ENCODE data around the gene CHST15. TPM values are rescaled to one million over a fixed set of nuclear protein-coding genes. Genes with fewer than 3 reads are reported as not detected.

CHST15 gene
- total and polyA plus RNA-seq, 8 donors: 4.8 to 17.3 (median 12.4) TPM

DNA sequence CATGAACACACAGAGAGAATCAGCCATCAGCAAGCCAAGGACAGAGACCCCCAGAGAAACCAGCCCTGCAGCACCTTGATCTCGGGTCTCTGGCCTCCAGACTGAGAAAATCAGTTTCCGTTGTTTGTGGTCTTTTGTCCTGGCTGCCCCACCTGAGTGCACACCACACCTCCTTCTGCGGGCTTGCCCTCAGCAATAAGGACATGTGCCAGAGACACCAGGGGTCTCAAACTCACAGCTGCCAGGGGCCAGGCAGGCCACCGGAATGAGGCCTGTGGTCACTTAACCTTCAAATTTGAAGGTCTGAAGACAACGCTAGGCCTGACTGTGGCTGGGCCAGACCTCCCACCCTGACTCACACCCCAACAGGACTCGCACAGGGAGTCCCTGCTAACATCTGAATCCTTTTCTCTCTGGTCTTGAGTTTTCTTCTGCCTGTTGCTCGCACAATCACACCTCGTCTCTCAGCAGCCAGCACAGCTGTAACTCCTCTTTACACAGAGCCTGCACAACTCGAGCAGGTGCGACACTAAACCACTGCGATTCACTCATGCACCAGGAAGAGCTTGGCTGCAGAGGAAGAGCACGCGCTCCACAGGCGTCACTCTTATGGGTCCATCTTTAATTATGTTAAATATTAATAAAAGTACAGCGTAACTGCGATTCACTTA is 86.2 kb downstream of the CHST15 start:
- peak in 1 of 6 donors; percentile 26 for DNase-seq
- no peaks in the 10 kb centered on the region for H3K27me3 ChIP-seq

DNA sequence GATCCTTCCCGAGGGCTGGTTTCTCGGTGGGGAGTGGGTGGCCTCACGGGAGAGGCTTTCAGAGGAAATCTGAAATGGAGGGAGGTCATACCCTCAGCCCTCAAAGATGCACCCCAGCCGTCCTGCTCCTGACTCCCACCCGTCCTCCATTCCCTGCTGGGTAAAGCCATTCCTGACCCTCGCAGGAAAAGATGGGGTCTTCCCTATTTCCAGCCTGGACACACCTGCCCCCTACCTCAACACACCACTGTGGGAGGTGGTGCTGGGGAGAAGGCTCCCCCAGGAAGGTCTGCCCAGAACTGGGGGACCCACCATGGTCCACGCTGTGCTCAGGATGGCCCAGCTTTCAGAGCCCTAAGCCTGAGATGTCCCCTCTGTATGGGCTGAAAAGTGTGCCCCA is 86.9 kb downstream of the CHST15 start:
- DNase-seq (peak in 1 of 6 donors; percentile 24), FAIRE-seq (no peak), ATAC-seq (no peak)
- no peaks in the 10 kb centered on the region for H3K4me1 ChIP-seq
- TF ChIP-seq, protein P1, sequence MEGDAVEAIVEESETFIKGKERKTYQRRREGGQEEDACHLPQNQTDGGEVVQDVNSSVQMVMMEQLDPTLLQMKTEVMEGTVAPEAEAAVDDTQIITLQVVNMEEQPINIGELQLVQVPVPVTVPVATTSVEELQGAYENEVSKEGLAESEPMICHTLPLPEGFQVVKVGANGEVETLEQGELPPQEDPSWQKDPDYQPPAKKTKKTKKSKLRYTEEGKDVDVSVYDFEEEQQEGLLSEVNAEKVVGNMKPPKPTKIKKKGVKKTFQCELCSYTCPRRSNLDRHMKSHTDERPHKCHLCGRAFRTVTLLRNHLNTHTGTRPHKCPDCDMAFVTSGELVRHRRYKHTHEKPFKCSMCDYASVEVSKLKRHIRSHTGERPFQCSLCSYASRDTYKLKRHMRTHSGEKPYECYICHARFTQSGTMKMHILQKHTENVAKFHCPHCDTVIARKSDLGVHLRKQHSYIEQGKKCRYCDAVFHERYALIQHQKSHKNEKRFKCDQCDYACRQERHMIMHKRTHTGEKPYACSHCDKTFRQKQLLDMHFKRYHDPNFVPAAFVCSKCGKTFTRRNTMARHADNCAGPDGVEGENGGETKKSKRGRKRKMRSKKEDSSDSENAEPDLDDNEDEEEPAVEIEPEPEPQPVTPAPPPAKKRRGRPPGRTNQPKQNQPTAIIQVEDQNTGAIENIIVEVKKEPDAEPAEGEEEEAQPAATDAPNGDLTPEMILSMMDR (IDR thresholded peaks at IDR 0.05): no peak
- H3K9me3 ChIP-seq: no peaks in the 10 kb centered on the region
- 59 to 62% methylated on average over 7 of the region's 7 CpGs for WGBS, 2 donors
- no peak overlapping the region for H3K27ac ChIP-seq
- H3K4me3 ChIP-seq: no peak overlapping the region
- no peaks in the 10 kb centered on the region for H3K27me3 ChIP-seq
- intact Hi-C loops (cut with DNase I): loop anchor here in 1 of 3 donors (10.0 kb wide), 1 partner anchor 388 kb away; no protein-coding TSS in a partner anchor
- no peaks in the 10 kb centered on the region for H3K36me3 ChIP-seq

More for the DNA sequence above, 86.2 kb downstream of the CHST15 start:
- FAIRE-seq: no peak
- H3K4me1 ChIP-seq: no peaks in the 10 kb centered on the region
- no peak overlapping the region for H3K27ac ChIP-seq
- TF ChIP-seq, protein P1 (IDR thresholded peaks at IDR 0.05): no peak
- H3K36me3 ChIP-seq: no peaks in the 10 kb centered on the region
- no peak for ATAC-seq
- intact Hi-C loops (cut with DNase I): loop anchor here in 1 of 3 donors (10.0 kb wide), 1 partner anchor 388 kb away; no protein-coding TSS in a partner anchor
- H3K9me3 ChIP-seq: no peaks in the 10 kb centered on the region
- 76 to 83% methylated on average over 16 of the region's 16 CpGs for WGBS, 2 donors
- H3K4me3 ChIP-seq: no peak overlapping the region

DNA sequence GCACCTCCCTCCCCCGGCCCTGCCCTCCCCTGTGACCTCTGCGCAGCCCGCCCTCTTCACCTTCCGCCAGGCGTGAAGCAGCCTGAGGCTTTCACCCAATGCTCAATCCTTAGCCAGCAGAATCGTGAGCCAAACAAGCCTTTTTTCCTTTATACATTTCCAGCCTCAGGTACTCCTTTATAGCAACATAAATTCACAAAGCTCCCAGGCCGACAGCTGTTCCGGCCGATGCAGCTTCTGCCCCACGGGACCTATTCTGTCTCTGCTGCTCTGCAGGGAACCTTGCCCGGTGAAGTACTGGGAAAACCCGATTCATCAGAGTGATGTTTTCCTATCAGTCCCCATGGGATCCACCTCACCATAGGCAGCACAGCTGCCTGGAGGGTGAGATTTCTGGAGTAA is 87.4 kb downstream of the CHST15 start:
- no peaks in the 10 kb centered on the region for H3K36me3 ChIP-seq
- WGBS, 2 donors: 64 to 66% methylated on average over 12 of the region's 12 CpGs
- DNase-seq (no peak), FAIRE-seq (no peak), ATAC-seq (no peak)
- TF ChIP-seq, protein P1 (IDR thresholded peaks at IDR 0.05): no peak
- intact Hi-C loops (cut with DNase I): loop anchor here in 1 of 3 donors (10.0 kb wide), 1 partner anchor 389 kb away; no protein-coding TSS in a partner anchor
- no peak overlapping the region for H3K27ac ChIP-seq
- no peaks in the 10 kb centered on the region for H3K9me3 ChIP-seq
- H3K27me3 ChIP-seq: no peaks in the 10 kb centered on the region
- H3K4me3 ChIP-seq: no peak overlapping the region
- no peaks in the 10 kb centered on the region for H3K4me1 ChIP-seq

DNA sequence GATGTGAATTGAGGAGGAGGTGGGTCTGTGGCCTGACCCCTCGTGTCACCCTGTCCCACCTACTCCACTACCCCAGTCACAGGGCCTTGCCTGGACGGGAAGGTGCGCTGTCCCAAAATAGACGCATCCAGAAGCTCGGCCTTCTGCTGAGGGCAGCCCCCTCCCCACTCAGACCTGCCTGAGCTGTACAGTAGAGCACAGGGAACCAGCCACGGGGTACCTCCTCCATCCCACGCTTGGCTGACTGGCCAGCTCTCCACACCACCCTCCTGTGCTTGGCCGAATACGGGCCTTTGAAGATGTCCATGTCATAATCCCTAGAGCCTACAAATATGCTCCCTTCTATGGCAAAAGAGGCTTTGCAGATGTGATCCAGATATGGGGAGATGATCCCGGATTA is 88.3 kb downstream of the CHST15 start:
- ATAC-seq: no peak

More for the DNA sequence above, 88.3 kb downstream of the CHST15 start:
- intact Hi-C loops (cut with DNase I): loop anchor here in 1 of 3 donors (10.0 kb wide), 1 partner anchor 390 kb away; no protein-coding TSS in a partner anchor
- FAIRE-seq (no peak), DNase-seq (peak in 1 of 6 donors; percentile 39)
- no peaks in the 10 kb centered on the region for H3K9me3 ChIP-seq
- TF ChIP-seq, protein P1 (IDR thresholded peaks at IDR 0.05): no peak
- no peak overlapping the region for H3K4me3 ChIP-seq
- H3K27ac ChIP-seq: no peak overlapping the region
- H3K36me3 ChIP-seq: no peaks in the 10 kb centered on the region
- 75 to 77% methylated on average over 10 of the region's 10 CpGs for WGBS, 2 donors
- no peaks in the 10 kb centered on the region for H3K27me3 ChIP-seq
- H3K4me1 ChIP-seq: no peaks in the 10 kb centered on the region
